Measurements from ENCODE around the gene DHX32. TPM values are rescaled to one million over a fixed set of nuclear protein-coding genes. Genes with fewer than 3 reads are reported as not detected.

Gene DHX32
- total RNA-seq, 1 donor from 2014 or later, result 46.4 TPM

DNA sequence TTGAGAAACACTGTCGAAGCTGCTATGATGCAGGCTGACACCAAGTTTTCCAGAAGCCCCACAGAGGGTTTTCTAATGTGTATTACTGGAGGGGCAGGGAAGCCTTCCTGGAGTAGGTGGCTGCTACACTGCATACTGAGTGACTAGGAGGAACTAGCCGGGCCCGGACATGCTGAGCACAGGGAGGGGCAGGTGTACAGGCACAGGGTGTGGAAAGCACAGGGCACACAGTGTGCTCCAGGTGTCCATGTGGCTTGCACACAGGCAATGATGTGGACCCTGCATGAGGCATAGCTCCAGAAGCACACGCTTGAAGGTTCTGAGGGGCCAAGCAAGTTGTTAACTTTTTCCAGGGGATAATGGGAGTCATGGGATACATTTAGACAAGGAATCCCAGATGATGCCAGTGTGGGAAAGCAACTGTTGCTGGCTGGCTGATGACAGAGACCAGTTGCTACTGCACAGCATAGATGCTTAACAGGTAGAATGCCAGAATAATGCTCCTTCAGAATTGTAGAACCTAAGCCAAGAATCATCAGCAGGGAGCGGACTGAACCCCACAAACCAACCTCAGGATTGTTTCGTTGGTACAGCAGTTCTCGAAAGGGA, 14.6 kb downstream of the DHX32 start:
- no peaks in the 10 kb centered on the region for H3K9me3 ChIP-seq (replicated peaks)
- TF ChIP-seq, protein P1, sequence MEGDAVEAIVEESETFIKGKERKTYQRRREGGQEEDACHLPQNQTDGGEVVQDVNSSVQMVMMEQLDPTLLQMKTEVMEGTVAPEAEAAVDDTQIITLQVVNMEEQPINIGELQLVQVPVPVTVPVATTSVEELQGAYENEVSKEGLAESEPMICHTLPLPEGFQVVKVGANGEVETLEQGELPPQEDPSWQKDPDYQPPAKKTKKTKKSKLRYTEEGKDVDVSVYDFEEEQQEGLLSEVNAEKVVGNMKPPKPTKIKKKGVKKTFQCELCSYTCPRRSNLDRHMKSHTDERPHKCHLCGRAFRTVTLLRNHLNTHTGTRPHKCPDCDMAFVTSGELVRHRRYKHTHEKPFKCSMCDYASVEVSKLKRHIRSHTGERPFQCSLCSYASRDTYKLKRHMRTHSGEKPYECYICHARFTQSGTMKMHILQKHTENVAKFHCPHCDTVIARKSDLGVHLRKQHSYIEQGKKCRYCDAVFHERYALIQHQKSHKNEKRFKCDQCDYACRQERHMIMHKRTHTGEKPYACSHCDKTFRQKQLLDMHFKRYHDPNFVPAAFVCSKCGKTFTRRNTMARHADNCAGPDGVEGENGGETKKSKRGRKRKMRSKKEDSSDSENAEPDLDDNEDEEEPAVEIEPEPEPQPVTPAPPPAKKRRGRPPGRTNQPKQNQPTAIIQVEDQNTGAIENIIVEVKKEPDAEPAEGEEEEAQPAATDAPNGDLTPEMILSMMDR (IDR thresholded peaks at IDR 0.05; ENCODE audit: borderline replicate concordance), result no peak
- H3K36me3 ChIP-seq, result peaks cover 44% of the 10 kb centered on the region
- no peak overlapping the region for H3K4me3 ChIP-seq
- no peaks in the 10 kb centered on the region for H3K27me3 ChIP-seq (ENCODE audit: low read depth)
- intact Hi-C loops (cut with micrococcal nuclease), result no loop called here
- DNase-seq, result no peak
- H3K4me1 ChIP-seq, result no peaks in the 10 kb centered on the region
- no peak overlapping the region for H3K27ac ChIP-seq (replicated peaks)

DNA sequence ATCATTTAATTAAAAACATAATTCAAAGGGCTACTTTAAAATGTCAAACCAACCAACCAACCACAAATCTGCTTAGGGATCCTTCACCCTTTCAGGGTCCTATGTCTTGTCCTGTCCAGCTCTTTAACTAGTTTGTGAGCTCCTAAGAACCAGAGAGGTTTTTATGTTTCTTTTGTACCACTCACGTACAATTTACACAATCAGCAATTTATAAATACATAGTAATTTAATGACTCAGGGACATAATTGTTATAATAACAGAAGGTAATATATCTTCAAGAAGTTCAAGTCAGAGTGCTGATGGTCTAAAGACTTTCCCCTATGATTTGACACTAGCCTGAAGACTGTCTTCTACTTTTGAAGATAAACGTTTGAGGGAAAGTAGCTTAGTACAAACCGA, 16.0 kb downstream of the DHX32 start:
- intact Hi-C loops (cut with micrococcal nuclease), result no loop called here
- H3K36me3 ChIP-seq, result peaks cover 49% of the 10 kb centered on the region
- TF ChIP-seq, protein P1 (IDR thresholded peaks at IDR 0.05; ENCODE audit: borderline replicate concordance), result no peak

DNA sequence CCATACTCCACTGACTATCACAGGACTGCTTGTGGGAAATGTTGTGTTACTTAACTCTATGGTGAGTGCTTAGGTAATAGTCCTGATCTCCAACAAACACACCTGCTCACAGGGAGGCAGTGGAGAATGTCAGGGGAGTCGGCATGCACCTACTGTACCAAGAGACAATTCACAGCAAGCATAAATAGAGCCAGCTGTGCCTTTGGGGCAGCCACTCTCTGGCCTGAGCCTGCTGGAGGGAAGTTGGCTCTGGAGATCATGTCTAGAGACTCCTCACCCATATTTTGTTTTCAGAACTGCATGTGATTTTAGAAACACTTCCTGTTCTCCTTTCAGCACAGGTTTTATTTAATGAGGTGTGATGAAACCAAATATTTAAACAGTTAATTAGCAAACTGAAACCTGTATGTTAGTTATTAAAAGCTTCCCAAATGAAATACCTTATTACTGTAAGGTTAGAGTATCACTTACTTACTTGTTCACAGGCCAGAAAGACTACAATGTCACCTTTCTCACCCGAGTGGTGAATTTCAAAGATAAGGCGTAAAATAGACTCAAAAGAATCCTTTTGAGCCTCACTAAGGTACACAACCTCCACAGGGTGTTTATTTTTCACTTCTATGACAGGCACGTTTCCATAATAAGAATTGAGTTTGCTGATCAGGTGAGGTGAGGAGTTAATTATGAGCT, 21.8 kb downstream of the DHX32 start:
- no peaks in the 10 kb centered on the region for H3K4me1 ChIP-seq
- no peak overlapping the region for H3K4me3 ChIP-seq
- TF ChIP-seq, protein P1 (IDR thresholded peaks at IDR 0.05; ENCODE audit: borderline replicate concordance), result no peak
- DNase-seq, result no peak
- no peak overlapping the region for H3K27ac ChIP-seq (replicated peaks)
- peaks cover 68% of the 10 kb centered on the region for H3K36me3 ChIP-seq
- H3K27me3 ChIP-seq (ENCODE audit: low read depth), result no peaks in the 10 kb centered on the region
- intact Hi-C loops (cut with micrococcal nuclease), result no loop called here
- H3K9me3 ChIP-seq (replicated peaks), result no peaks in the 10 kb centered on the region

More for the DNA sequence above, 16.0 kb downstream of the DHX32 start:
- DNase-seq, result no peak
- no peaks in the 10 kb centered on the region for H3K4me1 ChIP-seq
- H3K27me3 ChIP-seq (ENCODE audit: low read depth), result no peaks in the 10 kb centered on the region
- H3K4me3 ChIP-seq, result no peak overlapping the region
- no peaks in the 10 kb centered on the region for H3K9me3 ChIP-seq (replicated peaks)
- no peak overlapping the region for H3K27ac ChIP-seq (replicated peaks)

DNA sequence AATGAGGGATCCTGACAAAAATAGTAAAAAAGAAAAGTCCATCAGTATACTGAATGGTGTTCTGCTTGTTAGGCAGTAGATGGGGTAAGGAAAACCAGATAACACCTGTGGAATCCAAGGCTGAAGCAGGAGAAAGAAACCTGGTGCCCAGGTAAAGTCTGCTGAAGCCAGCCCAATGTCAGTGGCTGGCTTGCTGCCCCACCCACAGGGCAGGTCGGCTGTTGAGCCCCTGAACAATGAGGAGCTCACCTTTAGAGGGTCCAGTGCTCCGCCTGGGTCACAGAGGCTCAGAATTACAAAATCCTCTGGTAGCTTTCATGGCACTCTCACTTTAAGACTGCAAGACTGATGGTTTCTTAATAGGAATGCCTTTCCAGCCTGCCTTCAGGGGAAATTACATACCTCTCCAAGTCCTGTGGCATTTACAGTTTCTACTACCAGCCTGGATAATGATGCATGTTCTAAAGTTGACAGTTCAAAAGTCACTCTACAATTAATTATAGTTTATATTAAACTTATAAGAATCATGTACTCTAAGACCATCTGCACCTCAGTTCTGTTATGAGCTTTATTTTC, 23.8 kb downstream of the DHX32 start:
- H3K36me3 ChIP-seq, result peaks cover 71% of the 10 kb centered on the region
- H3K9me3 ChIP-seq (replicated peaks), result no peaks in the 10 kb centered on the region
- H3K4me3 ChIP-seq, result no peak overlapping the region
- DNase-seq, result no peak
- no peak overlapping the region for H3K27ac ChIP-seq (replicated peaks)
- intact Hi-C loops (cut with micrococcal nuclease), result no loop called here
- H3K27me3 ChIP-seq (ENCODE audit: low read depth), result no peaks in the 10 kb centered on the region
- no peaks in the 10 kb centered on the region for H3K4me1 ChIP-seq
- TF ChIP-seq, protein P1 (IDR thresholded peaks at IDR 0.05; ENCODE audit: borderline replicate concordance), result no peak

DNA sequence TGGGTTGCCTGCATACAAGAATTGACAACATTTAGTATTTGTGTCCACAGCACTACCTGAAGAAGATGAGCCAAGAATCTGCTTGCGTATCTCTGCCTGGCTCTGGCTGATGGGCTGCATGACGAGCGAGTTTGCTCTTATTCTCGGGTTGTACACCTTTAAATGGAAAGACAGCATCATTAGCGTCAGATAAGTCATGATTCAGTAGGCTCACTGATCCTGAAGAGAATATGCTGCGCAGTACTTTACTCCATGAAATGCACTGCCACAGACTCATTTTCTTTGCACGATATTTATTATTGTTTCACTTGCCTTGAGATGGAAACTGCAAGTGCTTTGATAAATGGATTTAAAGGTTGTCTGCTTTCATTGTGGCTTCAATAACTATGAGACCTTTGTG, 28.6 kb downstream of the DHX32 start:
- Histone ChIP-seq H3K36me3 (peaks cover 82% of the 10 kb centered on the region), H3K9me3 (replicated peaks) (no peaks in the 10 kb centered on the region), H3K4me1 (peaks cover 25% of the 10 kb centered on the region), H3K4me3 (no peak overlapping the region), H3K27me3 (ENCODE audit: low read depth) (no peaks in the 10 kb centered on the region), H3K27ac (replicated peaks) (no peak overlapping the region)
- intact Hi-C loops (cut with micrococcal nuclease), result no loop called here
- TF ChIP-seq, protein P1 (IDR thresholded peaks at IDR 0.05; ENCODE audit: borderline replicate concordance), result no peak
- DNase-seq, result no peak
